T47D (cell line): Measurements from ENCODE around the gene GPRC5D.

Experiments used
- DNase-seq, 2 experiments: peaks; one replicate each; pipeline versions ENCODE4 v3.0.0 to v3.0.0-alpha.2; 2011 to 2012; ENCODE audit warnings: low read depth in 1 of 2, low spot score in 1 of 2
- JUND ChIP-seq: IDR thresholded peaks from 2 replicates; pipeline ENCODE4 v1.6.1; 2012; ENCODE audit warnings: low read depth
- in situ Hi-C: cut with HindIII; loops from 2 replicates; pipeline ENCODE4 v1.10.0; 2016; ENCODE audit warnings: low sequenced_read_pairs, low pct_unique_long_range_greater_than_20kb

Gene GPRC5D

GRCh38 chr12:12952036-12952435, at the start of gene GPRC5D:
Gene GPRC5D, minus strand, starts transcription at chr12:12952170. Its CDS starts 1,786 bp downstream, at chr12:12950384.
- no peak for DNase-seq
- in situ Hi-C loops: no loop called here

GRCh38 chr12:13001775-13002040, 49.7 kb upstream of the GPRC5D start:
- no peak for DNase-seq
- in situ Hi-C loops: no loop called here
- no peak for TF ChIP-seq JUND

More at GRCh38 chr12:12952036-12952435, at the start of gene GPRC5D:
- no peak for TF ChIP-seq JUND

GRCh38 chr12:13000925-13001774, 49.2 kb upstream of the GPRC5D start:
- in situ Hi-C loops: no loop called here
- TF ChIP-seq JUND: no peak
- DNase-seq: peak; percentile 41 to 47

DNA sequence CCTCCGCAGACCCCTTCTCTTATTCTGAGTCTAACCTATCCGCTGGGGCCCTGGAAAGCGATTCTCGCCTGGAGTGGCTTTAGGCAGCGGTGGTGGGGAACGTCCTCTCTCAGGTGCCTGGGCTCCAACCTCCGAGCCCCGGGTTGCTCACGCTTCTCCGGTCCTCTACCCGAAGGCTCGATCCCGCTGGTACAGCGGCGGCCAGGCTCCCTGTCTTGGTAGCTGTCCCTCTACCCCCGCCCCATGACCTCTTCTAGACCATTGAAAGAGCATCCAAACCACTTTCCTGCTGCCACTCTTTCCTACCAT, 48.6 kb upstream of the GPRC5D start:
- in situ Hi-C loops: no loop called here
- DNase-seq: no peak
- TF ChIP-seq JUND: no peak

DNA sequence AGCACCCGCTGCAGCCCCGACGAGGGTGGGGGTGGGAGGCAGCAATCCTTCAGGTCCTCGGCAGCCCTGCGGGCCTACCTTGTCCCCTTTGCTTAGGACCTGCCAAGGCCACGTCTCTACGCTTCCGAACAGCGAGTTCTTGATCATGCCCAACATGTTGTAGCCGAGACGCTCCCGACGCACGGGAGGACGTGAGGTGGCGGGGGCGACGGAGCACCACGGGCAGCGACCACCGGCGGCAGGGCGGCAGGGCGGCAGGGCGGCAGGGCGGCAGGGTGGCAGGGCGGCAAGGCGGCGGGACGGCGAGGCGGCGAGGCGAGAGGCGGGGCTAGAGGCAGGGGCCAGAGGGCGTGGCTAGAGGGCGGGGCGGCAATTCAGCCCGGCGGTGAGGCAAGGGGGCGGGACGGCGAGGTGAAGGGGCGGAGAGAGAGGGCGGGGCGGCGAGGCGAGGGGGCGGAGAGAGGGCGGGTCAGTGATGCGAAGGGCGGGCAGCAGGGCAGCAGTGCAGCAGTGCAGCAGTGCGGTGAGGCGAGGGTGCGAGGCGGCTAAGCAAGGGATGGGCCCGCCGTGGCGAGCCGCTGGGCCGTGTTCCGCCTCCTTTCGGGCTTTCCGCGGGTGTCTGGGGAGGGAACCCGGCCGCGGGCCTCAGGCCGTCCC, 48.1 kb upstream of the GPRC5D start, which contains the start of gene HEBP1:
Gene HEBP1, minus strand, starts transcription at position 307 of the 657 bp plus-strand sequence. Its CDS starts 151 bp downstream, at position 156.
- in situ Hi-C loops: no loop called here
- peak; percentile 57 to 81 for DNase-seq
- no peak for TF ChIP-seq JUND

DNA sequence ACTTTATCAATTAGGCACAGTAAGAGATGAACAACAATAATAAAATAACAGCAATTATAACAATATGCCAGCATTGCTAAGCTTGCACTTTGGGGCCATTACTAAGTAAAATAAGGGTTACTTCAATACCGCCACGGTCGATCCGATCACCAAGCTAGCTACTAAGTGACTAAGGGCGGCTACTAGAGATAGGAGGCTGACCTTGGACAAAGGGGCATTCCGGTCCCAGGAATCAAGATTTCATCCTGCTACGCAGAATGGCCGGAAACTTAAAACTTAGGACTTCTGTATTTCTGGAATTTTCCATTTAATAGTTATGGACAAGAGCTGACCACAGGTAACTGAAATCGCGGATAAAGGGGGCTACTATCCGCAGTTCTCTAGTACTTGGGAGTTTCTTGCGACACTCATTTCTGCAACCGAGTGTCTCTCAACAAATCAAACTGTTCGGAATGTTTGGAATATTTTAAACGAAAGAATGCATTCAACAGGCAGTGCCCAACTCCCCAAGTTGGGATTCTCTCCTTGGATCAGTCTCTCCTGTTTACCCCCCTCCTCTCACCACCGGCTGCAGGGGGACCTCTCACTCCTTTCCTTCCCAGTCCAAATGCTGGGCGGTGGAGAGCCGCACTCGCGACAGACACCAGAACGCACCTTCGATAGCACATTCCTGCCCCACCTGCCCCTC, 47.4 kb upstream of the GPRC5D start:
- in situ Hi-C loops: no loop called here
- no peak for TF ChIP-seq JUND
- DNase-seq: no peak

GRCh38 chr12:12998248-12998647, 46.3 kb upstream of the GPRC5D start:
- TF ChIP-seq JUND: no peak
- DNase-seq: no peak
- in situ Hi-C loops: no loop called here

DNA sequence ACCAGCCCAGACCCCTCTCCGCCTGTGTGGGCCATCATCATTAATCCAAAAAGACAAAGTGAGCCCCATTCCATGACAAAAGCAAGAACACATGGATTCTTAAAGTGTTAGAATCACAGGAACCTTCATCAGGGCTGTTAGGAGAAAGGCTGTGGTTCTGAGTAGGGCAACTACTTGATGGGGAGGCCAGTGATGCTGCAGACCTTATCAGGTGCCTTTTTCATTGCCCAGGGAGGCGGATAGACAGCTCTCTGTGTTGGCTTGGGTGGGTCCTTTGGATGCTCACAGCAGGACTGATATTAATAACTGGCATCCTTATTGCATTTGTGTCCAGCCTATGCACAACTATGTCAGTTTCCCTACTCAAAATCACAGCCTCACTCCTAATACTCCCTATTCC, 45.8 kb upstream of the GPRC5D start:
- TF ChIP-seq JUND: no peak
- no peak for DNase-seq
- in situ Hi-C loops: no loop called here

- no peak for TF ChIP-seq JUND
- no peak for DNase-seq
- in situ Hi-C loops: no loop called here
Measured at GRCh38 chr12:12997156-12997555, 45.2 kb upstream of the GPRC5D start.

DNA sequence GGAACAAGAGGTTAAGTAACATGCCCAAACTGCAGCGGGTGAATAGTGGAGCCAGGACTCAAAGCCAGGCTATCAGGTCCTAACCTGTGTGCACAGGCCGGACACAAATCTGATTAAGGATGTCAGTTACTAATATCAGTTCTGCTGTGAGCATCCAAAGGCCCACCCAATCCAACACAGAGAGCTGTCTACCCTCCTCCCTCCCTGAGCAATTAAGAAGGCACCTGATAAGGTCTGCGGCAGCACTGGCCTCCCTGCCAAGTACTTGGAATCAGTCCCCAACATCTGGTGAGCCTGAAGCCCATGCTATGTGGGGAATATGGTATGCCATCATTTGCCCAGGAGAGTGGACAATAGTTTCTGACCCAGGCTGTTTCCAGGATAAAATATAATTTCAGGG, 44.2 kb upstream of the GPRC5D start:
- DNase-seq: no peak
- no peak for TF ChIP-seq JUND
- in situ Hi-C loops: no loop called here

- DNase-seq: no peak
- in situ Hi-C loops: no loop called here
- TF ChIP-seq JUND: no peak
Measured at GRCh38 chr12:12995088-12995487, 43.1 kb upstream of the GPRC5D start.

GRCh38 chr12:12993367-12993766, 41.4 kb upstream of the GPRC5D start:
- no peak for DNase-seq

DNA sequence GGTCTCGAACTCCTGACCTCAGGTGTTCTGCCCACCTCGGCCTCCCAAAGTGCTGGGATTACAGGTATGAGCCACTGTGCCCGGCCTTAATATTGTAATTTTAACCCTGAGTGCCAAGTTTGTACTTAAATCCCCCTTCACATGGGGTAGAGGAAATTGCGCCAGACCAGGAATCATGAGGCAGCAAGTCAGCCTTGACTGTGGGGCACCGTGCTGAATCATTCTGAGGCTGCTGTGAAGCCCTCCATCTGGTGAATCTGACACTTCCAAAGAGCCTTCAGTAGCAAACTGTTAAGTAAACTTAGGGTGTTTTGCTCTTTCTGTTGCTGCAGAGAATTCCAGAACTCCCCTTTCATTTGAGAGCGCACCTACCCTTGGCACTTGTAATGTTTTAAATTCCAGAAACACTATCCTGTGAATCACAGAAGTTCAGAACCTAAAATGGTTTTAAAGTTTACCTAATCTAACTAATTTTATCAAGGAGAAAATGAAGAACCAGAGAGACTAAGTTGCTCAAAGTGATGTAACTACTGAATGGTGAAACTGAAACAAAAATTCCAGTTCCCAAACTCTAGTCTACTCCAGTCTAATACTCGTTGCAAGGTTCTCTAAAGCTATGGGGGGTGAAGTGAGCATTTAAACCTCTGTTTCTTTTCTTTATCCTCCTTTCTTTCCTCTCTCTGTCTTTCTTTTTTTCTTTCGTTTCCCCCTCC, 40.6 kb upstream of the GPRC5D start:
- DNase-seq: no peak
- in situ Hi-C loops: no loop called here
- TF ChIP-seq JUND: no peak

More at GRCh38 chr12:12993367-12993766, 41.4 kb upstream of the GPRC5D start:
- in situ Hi-C loops: no loop called here
- TF ChIP-seq JUND: no peak
